ENCODE results near the gene RBMS3.

Gene RBMS3

DNA sequence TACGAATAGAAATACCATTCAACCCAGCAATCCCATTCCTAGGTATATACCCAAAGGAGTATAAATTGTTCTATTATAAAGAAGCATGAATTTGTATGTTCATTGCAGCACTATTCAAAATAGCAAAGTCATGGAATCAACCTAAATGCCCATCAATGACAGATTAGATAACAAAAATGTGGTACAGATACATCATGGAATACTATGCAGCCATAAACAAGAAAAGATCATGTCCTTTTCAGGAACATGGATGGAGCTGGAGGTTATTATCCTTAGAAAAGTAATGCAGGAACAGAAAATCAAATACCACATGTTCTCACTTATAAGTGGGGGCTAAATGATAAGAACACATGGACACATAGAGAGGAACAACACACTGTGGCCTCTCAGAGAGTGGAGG, 571.9 kb downstream of the RBMS3 start:
- DNase-seq (ENCODE audit: low read depth in 2 of 3, low spot score in 2 of 3) = no peak

DNA sequence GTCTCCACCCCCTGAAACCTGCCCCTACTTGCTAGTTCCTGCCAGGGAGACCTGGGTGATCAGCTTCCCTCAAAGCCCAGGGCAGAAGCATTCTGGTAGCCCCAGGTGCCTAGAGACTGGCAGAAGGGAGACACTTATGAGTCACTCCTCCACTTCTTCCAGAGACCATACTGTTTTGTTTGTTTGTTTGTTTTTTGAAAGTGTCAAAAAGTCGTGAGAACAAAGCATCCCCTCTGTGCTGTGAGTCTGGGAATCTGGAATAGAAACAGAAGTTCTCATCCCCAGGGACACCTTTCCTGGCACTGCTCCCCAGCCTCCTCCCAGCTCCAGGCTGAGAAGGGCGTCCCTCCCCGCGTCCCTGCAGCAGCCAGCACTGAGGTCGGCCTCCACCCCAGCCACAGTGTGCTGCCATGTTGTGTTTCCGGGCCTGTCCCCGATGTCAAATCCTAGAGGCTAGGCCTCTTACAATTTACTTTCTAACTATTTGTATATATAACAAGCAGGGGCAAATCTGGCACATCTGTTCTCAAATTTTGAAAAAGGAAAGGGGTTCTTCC, 573.0 kb downstream of the RBMS3 start:
- no peak for DNase-seq (ENCODE audit: low read depth in 2 of 3, low spot score in 2 of 3)

DNA sequence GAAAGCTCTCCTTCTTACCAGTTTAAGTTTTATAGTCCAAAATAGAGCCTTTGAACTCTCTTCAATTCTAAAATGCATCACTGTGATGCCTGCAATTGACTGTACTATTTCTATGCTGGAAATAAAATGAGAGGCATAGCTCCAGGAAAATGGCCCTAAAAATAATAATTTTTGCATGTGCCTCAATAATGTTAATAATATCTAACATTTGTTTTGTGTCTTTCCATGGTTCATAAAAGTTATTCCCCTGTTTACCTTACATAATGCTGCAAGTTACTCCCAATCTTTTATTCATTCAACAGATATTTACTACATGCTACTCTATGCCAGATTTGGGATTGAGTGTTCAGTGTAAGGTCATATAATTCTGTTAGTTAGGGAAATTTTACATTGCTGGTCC, 574.0 kb downstream of the RBMS3 start:
- no peak for DNase-seq (ENCODE audit: low read depth in 2 of 3, low spot score in 2 of 3)

DNA sequence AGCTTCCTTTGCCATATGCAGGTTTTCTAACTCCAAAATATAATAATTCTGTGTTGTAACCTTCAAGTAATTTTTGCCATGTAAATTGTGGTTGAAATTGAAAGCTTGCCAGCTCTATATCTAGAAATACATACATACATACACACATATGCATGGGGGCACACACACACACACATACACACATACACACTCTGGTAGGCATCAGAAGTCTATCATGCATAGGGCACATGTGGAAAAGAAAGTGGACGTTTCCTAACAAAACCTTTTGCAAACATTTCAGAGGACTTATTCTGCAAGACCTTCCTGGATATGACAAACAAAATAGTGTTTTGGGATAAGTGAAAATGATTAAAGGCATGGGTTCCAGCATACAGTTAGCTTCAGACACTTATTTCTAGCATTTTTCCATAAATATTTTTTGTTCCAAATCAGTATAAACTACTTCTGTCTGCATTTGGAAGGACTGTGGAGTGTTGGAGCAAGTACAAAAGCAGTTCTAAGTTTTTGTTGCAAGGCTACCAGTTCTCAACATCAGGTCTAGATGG, 578.9 kb downstream of the RBMS3 start:
- no peak for DNase-seq (ENCODE audit: low read depth in 2 of 3, low spot score in 2 of 3)

DNA sequence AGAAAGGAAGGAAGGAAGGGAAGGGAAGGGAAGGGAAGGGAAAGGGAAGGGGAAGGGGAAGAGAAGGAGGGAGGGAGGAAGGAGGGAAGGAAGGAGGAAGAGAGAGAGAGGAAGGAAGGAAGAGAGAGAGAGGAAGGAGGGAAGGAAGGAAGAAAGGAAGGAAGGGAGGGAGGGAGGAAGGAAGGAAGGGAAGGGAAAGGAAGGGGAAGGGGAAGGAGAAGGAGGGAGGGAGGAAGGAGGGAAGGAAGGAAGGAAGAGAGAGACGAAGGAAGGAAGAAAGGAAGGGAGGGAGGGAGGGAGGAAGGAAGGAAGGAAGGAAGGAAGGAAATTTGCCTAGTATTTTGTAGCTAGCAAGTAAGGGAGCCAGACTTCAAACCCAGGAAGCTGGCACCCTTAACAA, 583.9 kb downstream of the RBMS3 start:
- DNase-seq (ENCODE audit: low read depth in 2 of 3, low spot score in 2 of 3) = no peak

DNA sequence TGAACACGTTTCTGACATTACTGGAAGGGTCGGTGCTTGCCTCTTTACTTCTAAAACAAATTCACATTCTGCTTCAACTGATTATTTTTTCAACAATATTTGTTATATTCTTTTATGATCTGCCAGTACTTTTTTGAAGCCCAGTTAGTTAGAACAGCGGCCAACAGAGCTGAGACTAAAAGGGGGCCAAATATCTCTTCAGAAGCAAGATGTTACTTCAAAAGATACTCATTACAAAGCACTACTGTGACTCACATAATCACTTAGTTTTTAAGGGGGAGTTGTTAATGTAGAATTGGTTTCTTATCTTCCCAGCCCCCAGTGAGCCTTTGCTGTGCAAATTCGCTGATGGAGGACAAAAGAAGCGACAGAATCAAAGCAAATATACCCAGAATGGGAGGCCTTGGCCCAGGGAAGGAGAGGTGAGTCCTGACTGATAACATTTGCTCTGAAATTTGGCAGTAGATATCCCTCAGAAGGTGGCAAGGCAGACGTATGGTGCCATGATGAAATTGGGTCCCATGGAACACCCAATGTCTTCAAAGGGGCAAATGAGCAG, 587.8 kb downstream of the RBMS3 start:
- DNase-seq (ENCODE audit: low read depth in 2 of 3, low spot score in 2 of 3) = no peak

DNA sequence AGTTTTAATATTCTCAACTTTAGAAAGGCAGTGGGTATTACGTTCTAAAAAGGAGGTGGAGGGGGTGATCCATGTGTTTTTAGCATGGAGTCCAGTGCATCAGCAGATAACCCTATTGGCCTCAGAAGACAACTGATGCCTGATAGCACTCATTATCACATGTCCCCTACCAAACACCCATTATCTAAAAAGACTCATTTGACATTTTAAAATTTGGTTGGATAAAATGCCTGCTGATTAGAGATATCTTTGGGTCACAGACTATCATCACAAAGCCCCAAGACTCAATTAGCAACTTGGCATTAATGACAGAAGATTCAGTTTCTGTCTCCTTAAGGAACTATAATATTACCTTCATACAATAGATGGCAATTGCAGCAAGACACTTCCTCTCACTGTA, 589.3 kb downstream of the RBMS3 start:
- DNase-seq (ENCODE audit: low read depth in 2 of 3, low spot score in 2 of 3) = no peak

DNA sequence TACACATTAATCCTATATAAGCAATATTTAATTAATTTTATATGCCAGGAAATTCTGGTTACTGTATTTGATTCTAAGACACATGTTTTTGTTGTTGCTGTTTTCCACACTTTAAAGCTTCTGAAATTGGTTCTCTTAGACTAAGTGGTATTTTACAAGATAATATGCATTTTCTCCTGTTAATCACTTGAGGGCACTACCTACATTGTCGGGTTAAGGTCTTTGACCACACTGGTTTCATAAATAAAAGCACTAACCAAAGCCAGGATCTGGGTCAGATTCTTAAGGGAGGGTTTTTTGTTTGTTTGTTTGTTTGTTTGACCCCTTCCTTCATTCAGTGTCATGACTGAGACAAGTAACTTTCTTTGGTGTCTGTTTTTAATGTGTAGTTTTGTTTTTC, 590.2 kb downstream of the RBMS3 start:
- no peak for DNase-seq (ENCODE audit: low read depth in 2 of 3, low spot score in 2 of 3)

DNA sequence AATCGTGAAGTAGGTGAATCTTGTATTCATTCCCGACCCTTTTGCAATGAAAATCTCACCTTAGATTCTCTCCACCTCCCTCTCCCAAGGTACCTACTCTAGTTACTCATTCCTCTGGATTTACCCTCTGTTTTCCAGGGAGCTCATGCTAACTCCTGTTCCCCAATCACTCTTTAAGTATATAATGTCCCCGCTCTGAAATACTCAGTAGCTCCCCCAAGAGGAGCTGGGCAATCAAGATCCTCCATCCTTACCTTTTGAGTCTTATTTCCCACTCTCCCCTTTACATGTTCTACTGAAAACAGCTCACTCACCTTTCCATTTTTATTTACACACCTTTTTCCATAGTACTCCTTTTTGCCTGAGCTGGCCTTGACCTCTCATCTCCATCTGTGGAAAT, 599.9 kb downstream of the RBMS3 start:
- DNase-seq (ENCODE audit: low read depth in 2 of 3, low spot score in 2 of 3) = no peak

DNA sequence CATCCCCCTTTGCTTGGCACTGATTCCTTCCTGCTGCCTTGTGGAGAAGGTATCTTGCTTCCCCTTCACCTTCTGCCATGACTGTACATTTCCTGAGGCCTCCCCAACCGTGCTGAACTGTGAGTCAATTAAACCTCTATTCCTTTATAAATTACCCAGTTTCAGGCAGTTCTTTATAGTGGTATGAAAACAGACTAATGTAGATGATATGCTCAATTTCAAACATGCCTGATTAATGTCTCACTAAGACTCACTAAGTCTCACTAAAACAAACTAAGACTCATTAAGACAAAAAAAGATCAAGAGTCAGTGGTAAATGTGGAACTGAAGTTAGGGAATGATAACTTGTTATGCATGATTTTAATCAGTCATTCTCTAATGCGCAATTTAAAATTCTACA, 606.6 kb downstream of the RBMS3 start:
- no peak for DNase-seq (ENCODE audit: low read depth in 2 of 3, low spot score in 2 of 3)

DNA sequence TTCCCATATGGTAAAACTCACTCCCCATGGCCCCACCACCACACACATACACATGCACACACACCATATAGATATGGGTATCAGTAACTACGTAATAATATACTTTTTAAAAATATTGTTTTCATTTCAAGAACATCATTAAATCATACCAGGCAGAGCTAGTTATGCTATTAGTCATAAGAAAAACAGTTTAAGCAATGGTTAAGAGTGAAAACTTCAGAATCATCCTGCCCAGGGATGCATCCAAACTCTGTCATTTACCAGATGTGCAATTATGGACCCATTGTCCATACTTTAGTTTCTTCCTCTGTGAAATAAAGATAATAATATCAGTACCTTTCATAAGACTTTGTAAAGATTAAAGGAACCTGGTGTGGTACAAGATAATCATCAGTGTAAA, 608.3 kb downstream of the RBMS3 start:
- no peak for DNase-seq (ENCODE audit: low read depth in 2 of 3, low spot score in 2 of 3)

DNA sequence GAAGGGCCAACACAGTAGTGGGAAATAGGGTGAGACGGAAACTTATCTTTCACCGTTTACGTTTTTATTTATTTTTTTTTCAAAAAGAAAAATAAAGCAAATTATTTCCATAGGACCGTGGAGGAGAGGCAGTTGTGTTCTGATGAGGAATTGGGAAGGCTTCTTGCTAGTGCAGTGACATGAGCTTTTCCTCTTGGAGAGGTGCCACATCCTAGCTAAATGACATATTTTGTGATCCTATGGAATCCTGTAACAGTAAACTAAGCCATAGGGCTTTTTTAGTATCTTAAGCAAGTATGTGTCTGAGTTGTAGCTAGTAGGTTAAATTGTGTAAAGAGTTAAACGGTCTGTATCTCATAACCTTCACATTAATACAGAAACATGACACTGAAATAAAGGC, 609.9 kb downstream of the RBMS3 start:
- no peak for DNase-seq (ENCODE audit: low read depth in 2 of 3, low spot score in 2 of 3)

DNA sequence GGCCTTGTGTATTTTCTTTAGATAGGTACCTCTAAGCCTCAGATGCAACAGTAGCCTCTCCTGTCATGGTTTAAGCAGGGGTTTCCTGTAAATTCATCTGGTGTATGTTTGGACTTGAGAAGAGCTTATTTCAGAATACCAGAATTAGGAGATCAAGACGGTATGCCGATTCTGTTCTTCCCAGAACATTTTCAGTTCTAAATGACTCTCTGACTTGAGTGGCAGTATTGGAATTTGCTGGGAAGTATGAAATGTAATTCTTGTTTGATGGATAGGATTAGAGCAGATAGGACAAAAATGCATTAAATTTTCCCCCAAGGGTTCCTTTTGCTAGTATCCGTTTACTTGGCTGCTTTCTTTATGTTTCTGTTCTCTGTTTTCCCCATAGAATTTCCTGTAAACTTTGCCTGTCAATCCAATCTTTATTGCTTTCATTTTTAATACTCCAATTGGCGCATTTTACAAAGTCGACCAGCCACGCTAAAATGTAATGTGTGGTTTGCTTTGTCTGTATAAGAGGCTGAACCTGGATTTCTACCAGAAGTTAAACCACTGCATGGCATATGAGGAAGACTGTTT, 612.2 kb downstream of the RBMS3 start:
- no peak for DNase-seq (ENCODE audit: low read depth in 2 of 3, low spot score in 2 of 3)

DNA sequence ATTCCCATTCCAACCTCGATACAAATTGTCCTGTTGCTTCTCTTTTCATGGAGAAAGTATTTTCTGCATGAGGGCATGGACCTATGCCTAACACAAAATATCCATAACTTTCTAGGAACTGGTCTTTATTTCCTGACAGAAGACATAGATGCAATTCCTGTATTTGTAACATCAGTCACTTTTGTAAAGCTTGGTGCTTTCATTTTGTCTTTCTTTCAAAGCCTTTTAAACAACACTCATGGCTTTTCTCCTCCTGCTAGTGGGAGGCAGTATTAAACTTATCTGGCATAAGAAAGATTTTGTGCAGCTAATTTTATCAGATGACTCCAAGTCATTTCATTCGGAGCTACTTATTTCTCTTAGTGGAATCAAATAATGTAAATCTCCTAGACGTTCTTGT, 616.0 kb downstream of the RBMS3 start:
- DNase-seq (ENCODE audit: low read depth in 2 of 3, low spot score in 2 of 3) = no peak

DNA sequence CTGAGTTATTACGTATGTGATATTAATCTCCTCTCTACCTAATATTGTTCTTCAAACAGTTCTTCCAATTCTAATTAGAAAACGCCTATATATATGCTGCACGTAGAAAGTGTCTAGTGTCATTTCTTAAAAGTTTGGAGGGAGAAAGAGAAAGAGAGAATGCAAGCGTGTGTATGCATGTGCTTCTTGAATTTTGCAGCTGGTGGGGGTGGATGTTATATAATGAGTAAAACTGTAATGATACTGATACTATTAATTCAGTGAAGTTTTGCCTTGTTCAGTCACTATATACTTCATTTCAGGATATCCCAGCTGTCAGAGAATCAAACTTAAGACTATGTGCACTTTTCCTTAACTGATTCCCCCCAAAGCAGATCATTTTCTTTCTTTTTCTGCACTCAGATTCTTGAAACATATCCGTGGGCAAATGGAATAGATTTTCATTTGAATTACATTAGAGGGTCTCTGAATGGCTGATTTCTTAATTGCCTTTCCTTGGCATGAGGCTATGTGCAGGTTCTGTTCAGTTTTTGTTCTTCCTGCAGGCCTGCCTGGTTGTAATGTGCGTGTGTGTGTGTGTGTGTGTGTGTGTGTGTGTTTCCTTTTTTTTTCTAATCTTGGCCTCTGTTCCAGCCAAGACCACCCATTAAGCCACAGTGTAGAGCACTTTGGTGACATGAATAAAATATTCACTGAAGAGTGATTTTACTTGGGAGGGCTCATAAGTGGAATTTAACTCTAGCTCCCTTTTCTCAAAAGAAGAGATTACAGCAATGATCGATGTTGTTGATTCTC, 617.5 kb downstream of the RBMS3 start:
- DNase-seq (ENCODE audit: low read depth in 2 of 3, low spot score in 2 of 3) = no peak

DNA sequence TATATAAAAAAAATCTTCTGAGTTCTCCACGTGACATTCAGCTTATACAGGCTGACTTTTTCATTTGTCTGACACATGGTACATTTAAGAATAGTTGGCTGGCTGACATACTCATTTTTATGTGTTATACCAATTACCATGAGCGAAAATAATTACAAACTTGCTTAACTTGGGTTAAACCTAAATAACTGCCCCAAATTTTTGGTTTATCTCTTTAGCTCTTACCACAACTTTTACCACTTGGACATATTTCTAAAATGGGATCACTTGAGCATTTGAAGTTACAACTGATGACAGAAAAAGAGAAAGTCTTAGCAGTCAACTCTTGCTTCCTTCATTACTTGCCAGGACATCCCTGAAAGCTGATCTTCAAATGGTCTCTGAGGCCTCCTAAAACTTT, 618.1 kb downstream of the RBMS3 start:
- DNase-seq (ENCODE audit: low read depth in 2 of 3, low spot score in 2 of 3) = no peak

DNA sequence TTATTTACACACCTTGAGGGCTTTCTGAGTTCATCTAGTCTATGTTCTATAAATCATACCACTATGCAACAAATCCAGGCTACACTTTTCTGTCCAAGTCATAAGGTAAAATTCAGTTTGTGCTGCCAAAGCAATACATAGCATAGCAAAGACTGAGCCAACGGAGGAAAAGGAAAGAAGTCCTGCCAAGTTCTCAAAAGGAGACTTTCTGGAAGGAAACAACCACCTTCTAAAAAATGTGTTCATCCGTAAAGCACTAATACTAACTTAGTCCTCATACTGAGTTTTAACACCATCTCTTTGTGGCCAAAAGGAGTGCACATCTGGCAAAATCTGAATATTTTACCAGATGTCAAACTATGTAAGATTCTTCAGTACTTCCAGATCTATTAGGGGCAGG, 620.2 kb downstream of the RBMS3 start:
- DNase-seq (ENCODE audit: low read depth in 2 of 3, low spot score in 2 of 3) = no peak

DNA sequence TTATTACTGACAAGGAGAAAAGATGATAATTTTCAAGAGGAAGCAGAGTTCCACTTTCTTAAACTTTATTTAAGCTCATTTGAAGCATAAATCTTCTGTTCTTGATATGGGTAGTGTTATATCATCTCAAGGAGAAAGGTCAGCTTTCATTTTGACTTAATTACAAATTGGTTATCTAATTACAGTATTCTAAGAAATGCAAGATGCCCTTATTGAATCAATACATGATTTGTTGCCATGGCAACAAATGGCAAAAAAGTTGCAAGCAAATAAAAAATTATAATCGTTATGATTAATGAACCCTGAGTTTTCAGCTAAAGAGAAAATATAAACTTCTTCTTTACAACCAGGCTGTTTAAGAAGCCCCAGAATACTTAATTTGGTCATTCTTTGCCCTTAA, 622.7 kb downstream of the RBMS3 start:
- DNase-seq (ENCODE audit: low read depth in 2 of 3, low spot score in 2 of 3) = no peak

DNA sequence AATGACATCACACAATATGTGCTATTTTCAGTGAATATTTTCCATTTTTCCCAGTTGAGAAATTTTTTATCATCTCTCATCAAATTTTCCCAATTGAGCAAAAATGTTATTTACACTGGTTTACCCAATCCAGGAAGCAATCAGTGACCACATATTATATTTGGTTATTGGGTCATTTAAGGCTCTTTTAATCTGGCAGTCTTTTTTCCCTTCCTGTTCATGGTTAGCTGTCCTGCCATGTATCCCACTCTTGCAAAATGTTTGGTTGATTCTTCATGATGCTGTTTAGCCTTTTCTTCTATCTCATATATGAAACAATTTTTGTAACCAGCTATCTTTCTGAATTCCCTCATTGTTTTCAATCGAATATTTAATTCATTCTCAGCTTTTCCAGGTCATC, 626.0 kb downstream of the RBMS3 start:
- DNase-seq (ENCODE audit: low read depth in 2 of 3, low spot score in 2 of 3) = no peak

DNA sequence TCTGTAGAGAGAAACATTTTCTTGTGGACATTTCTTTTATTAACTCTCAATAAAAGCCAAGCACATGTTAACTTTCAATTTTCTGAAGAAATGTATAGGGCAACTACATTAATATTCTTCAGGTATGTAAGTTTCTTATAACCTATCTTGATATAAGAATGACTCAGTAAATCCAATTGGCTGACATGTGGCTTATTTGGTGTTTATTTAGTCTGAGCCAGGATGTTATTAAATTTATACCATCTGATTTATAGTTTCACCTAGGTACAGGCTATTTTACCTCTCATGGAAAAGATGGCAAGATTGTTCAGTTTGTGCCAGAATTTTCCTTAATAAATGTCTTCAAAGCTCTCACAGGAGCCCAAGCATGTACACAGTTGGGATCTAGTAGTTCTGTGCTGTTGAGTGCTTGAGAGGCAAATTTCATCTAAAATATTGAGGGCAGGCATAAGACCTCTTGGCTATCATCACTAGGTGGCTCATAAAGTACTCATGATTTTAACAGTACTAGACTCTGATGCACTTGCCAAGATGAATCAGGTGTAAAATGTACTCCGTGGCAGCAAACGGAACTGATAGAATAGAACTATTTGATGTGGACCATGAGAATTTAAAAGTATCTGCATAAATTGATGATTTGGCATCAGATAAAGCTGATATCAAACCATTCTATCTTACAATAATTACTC, 631.9 kb downstream of the RBMS3 start:
- no peak for DNase-seq (ENCODE audit: low read depth in 2 of 3, low spot score in 2 of 3)

DNA sequence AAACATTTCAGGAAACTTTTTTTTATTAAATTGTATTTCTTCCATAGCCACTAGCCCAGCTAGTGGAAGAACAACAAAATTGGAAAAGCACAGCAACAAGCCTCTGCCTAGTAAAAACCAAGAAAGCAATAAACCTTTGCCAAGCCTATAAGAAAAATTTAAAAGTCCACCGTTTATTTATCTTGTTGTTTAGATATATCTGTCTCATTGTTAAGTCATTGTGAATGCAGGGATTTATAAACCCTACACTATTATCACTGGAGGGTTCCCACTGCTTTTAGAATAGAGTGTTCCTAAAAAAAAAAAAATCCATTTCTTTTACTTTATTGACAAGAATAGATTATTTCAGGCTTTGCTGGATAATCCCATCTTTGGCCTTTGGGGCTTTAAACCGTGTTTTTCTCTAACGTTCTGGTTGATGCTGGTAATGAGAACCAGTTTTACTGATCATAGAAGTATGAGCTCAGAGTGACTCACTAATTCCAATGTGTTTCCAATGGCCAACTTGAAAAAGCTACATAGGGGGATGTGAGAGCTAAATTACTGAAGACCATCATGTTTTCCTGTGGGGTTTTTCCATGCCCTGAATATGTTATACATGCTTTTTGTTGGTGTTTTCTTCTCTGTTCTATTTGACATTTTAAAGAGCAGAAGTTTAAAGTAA, 634.1 kb downstream of the RBMS3 start:
- DNase-seq (ENCODE audit: low read depth in 2 of 3, low spot score in 2 of 3) = no peak
